NOMO-1 treated with DMSO at 0.1 percent for 48 hours (cell line): ENCODE measurements around the gene IGSF21.

Source experiments
- DNase-seq: peaks from one replicate; lab custom pipeline; 2025; ENCODE audit not compliant: unreplicated experiment; lab: John Stamatoyannopoulos, UW

IGSF21 gene

DNA sequence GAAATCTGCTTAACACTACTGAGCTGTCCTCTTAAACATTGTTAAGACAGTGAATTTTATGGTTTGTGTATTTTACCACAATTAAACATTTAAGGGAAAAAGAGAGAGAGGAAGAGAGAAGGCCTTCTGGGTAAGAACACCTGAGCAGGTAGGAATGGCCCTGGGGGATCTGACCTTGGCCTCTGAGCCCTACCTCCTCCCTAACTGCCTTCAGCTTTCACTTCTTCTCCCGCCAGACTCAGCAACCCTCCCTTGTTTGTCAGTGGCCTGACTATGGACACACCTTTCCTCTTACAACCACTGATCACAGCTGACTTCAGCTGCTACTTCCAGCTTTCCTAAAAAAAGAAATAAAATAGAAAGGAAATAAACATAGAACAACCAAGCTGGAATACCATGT lies 13.5 kb upstream of the IGSF21 start:
- no peak for DNase-seq

DNA sequence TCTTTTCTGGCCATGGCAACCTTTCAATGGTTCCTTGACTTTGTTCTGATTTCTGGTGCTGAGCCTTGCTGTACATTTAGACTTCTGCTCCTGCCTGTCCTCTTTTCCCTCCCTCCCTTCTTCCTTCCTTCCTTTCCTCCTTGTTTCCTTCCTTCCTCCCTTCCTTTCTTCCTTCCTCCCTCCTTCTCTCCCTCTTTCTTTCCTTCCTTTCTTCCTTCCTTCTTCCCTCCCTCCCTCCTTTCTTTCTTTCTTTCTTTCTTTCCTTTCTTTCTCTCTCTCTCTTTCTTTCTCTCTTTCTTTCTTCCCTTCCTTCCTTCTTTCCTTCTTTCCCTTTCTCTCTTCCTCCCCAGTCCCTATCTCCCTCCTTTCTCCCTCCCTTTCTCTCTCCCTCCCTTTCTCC lies 10.4 kb upstream of the IGSF21 start:
- no peak for DNase-seq

DNA sequence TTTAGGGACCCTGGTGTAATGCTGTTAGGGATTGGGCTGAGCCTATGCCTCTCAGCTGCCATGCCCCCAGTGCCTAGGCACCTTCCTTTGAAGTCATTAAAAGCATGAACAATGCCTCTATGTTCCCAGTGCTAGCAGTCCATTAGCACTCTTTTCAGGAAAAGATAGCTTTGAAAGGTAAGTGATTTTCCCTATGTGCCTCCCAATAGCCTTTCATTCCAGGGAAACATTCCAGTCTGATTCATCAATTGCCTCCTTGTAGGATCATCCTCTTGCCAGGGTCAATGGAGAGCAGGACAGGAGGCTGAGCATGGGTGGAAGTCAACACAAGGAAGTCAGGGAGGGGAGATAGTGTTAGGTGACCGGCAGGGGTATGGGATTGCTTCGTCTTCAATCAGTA lies 8.6 kb upstream of the IGSF21 start:
- DNase-seq: no peak

DNA sequence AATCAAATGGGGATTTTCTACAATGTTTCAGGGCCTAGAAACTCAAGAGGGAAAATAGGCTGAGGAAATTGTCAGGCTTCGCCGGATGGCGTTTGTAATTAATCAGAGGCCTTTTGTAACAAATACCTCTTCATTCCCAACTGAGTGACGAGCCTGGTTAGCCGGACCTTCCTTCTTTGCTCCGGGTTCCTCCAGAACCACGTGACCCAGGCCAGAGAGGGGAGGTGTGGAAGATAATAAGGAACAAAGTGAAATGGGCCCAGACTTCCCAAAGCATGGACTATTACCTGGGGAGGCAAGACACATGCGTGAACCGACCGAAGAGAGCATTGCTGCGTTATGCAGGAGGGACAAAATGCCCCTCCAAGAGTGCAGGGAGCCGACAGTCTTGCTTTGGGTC lies 7.5 kb upstream of the IGSF21 start:
- no peak for DNase-seq

DNA sequence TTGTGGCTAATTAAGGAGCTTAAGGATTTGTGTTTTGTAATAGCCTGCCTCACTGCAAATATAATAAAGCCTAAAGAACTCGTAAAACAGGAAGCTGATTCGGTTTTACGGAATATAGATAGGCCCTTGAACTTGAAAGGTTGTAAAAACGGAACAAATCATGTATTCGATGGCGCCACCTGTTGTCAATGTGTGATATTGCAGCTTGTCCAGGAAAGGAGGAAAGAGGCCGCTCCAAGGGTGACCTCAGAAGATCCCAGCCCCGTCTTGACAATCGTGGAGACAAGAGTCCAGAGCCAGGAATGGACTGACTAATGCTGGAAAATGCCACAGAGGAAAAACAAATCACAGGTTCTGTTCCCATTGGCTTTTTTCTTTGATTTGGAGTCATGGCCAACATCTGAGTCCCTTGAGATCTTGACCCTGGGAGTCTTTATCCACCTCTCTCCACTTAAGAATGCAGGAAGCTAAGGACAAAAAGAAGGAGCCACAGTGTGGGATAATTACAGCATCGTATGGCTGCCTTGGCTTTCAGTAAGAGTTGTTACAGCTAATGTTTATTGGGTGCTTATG lies 7.0 kb upstream of the IGSF21 start:
- DNase-seq: peak; percentile 68

DNA sequence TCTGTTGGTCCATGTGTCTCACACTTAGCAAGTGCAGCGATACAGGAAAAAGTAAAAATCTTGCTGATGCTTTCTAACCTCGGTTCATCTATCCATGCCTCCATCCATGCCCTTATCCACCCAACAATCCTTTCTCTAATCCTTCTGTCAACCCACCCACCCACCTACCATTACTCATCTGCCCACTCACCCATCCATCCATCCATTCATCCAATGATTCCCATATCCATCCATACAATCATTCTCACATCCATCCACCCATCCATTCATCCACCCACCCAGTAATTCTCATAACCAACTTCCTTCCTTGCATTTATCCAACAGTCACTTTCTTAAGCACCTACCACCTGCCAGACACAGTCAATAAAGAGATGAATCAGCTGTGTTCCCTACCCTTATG lies 6.1 kb upstream of the IGSF21 start:
- no peak for DNase-seq

DNA sequence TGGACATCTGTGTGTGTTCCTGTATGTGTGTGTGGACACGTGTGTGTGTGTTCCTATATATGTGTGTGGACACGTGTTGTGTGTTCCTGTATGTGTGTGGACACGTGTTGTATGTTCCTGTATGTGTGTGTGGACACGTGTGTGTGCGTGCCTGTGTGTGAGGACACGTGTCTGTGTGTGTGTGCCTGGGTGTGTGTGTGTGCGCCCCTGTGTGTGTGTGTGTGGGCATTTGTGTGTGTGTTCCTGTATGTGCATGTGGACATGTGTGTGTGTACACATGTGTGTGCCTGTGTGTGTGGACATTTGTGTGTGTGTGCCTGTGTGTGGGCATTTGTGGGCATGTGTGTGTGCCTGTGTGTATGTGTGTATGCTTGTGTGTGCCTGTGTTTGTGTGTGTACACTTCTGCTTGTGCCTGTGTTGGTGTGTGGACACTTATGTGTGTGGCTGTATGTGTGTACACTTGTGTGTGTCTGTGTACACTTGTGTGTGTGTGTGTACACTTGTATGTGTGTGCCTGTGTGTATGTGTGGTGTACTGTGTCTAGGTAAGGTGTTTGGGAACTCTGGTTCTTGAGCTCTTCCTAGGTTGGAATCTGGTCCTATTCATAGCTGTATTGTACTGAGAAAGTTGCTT lies 3.7 kb upstream of the IGSF21 start:
- no peak for DNase-seq

DNA sequence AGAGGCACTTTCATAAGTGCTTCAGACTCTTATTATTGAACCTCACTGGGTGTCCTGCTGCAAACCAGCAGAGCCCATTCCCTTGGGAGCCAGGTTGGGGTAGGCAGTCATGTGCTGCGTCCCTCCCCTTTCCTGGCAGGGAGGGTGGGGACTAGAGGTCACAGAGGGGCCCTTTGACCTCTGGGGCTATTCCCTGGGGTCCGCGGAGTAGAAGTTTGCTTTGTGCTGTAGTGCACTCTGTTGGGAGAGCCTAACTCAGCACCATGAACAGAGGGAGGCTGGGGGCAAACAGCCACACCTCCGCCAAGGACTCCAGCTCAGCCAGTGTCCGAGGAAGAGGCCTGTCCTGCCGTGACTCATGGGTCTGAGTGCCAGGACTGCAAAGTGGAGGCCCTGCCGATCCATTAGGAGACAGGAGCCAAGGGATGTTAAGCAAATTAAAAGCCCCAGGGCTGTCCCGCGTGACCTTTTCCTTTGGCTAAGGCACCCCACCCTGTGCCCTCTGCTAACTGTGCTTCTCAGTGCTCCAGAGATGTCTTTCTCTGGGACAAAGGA lies 3.0 kb upstream of the IGSF21 start:
- no peak for DNase-seq

DNA sequence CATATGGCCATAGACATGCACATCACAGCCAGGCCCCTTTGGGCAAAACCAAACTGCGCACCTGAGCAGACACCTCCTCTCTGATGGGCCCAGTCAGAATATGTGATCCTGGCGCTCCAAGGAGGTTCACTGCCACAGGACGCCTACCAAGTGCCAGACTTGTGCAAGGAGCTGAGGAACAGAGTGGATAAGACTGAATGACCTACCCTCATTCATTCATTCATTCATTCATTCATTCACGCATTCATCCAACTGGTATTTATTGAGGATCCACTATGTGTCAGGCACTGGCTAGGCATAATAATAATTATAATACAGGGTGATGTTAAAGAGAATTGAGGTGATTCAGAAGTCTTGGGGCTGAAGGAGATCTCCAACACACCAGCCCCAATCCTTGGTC lies 2.4 kb upstream of the IGSF21 start:
- DNase-seq: no peak

DNA sequence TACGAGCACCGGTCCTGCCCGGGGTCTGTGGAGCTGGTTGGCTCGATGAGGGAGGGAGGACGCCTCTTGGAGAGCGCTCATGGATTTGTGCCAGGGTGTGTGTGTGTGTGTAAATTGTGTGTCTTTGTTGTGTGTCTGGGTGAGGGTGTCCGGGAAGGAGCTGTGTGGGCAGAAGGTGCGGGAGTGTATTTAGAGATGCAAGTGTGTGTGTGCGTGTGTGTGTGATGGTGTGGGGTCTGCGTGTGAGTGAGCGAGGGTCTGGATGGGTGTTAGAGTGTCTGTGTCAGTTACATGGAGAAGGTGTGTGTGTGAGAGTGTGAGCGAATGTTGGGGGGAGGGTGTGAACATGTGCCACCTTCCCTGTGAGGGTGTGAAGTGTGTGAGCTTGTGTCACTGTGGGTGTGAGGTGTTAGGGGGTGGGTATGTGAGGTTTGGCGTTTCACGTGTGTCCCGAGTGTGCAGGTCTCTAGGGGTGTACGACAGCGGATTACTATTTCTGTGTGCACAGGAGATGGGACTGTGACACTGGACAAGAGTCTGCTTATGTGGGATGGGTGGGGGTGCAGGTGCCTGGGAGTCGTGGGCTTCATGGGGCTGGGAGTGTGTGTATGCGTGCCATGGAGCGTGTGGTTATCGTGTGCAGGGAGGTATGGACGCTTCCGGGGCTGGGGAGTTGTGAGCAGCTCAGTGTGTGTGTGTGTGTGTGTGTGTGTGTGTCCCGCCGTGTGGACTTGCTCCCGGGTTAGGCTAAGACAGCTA lies 880 bp downstream of the IGSF21 start:
- no peak for DNase-seq

DNA sequence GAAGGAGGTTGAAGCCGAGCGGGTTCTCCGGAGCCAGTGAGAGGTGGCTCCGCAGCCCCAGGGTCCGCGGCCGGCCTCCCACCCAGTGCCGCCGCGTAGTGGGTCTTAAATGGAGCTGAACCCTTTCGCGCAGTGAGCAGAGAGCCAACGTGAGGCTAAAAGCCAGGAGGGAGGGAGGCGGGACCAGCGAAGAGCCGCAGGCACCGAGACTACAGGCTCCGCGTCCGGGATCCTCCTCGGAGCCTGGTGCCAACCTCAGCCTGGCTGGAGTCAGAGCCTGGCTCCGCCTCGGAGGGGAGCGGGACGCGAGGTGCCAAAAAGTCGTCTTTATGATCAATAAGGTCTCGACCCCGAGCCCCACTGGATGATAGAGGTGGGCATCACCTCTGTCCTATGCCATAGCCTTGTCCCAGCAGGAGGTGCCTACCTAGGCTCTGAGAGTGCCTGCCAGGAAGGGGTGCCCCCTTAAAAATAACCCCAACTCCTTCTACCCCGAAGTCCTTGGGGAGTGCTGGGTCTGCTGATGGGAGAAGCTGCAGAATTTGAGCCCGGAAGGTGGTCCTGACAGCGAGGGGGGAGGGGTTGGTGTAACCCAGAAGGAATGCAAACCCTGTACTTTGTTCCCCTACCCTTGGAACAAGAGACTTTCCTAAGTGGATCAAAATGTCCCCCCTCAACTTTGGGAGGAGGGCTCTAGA lies 1.6 kb downstream of the IGSF21 start:
- no peak for DNase-seq

DNA sequence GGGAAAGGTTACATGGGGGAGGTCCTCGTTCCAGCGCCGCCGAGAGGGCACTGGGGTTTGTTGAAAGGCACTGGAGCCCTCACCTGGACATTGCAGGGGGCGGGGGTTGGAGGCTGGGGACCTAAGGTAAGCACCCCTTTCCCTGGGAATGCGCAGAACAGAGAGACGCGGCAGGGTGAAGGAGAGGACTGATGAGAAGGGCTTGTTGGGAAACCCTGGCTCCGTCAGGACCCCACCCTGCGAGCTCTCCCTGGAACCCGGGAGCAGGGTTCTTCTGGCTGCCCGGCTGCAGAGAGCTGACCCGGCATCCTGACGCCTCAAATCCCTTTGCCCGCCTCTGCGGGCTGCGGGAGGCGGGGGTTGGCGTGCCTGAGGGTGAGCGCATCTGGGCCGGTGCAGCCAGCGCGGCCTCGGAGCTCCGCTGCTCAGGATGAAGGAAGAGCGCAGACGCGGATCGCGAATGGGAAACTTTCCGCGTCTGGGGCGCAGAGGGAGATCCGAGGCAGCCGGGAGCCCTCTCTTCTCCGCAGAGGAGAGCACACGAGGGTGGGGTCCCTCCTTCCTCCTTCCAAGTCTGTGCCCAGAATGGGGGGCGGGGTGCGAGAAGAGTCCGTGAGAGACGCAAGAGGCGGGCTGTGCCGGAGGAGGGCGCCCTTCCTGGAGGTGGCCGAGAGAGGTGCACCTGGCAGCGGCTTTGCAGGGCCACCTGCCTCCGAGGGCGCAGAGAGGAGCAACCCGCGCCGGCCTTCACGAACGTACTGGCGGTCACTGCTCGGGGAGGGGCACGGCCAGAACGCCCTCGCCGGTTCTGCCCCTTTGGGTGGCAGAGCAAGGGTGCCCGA lies 2.4 kb downstream of the IGSF21 start:
- DNase-seq: no peak

DNA sequence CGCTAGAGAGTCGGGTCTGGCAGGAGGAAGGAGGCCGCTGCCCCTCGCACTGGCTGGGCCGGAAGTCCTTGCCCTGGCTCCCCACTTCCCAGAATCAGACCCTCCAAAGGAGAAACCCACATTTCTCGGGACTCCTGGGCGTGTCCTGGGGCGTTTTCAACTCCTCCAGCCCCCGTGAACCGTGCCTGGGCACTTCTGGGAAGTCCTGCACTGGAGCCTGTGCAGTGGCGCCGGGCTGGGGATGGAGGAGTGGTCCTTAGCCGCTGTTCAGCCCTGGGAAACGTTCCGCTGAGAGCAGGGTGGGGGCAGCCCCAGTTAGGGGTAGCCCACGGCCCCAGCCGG lies 3.0 kb downstream of the IGSF21 start:
- no peak for DNase-seq

DNA sequence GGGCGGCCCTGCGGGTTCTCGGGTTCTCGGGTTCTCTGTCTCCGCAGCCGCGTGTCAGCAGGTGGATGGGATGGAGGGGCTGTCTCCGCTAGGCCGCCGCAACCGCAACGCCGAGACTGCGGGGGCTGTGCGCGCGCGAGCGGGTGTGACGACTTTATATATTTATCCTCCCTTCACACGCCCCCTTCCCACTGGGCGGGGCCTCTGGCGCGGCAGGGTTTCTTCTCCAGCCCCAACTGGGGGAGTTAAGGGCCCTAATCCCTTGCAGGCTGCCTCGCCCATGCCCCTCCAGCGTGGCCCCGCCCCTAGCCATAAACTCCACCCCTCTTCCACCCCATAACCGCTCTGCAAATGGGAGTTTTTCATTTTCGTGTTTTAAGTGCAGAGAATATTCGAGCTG lies 3.4 kb downstream of the IGSF21 start:
- DNase-seq: no peak

DNA sequence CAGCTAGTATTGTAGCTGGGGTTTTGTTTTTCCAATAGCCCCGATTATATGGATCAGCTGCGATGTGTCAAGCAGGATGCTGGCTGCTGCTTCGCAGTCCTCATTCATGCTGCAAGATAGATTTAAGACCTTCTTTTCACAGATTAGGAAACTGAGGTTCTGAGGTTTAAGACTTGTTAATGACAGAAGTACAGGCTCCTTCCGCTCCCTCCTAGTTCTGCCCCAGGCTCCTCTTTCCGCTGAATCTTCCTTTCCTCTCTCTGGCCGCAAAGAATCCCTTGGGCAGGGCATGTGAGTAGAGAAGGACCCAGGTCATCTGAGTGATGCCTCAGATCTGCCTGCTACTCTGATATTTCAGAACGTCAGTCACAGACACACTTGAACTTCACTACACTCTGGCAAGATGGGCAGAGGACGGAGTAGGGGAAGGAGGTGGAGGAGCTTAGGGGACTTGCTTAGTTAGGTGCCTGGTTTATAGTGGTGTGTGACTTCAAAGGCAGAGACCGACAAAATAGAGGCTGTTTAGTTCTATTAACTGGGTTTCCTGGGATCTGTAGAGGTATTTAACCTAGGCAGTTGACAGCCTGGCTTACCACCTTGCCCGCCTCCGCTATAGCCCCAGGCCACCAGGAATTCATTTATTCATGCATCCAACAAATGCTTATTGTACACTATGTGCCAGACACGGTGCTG lies 4.2 kb downstream of the IGSF21 start:
- DNase-seq: no peak

DNA sequence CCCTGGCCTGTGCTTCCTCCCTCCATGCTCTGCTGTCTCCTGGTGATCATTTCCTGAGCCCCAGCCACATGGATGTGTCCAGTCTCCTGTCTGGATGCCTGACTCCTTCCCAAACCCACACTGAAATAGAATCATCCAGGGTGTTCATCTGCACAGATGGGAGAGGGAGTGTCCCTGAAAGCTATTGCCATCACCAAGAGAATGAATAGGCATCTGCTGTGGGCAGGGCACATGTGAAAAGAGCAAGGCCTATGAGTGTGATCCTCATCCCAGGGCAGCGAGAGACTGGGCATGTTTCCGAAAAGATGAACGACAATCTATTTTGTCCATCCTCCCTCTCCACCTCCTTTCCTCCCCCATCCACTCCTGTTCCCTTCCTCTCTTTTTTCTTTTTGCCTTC lies 5.0 kb downstream of the IGSF21 start:
- no peak for DNase-seq

DNA sequence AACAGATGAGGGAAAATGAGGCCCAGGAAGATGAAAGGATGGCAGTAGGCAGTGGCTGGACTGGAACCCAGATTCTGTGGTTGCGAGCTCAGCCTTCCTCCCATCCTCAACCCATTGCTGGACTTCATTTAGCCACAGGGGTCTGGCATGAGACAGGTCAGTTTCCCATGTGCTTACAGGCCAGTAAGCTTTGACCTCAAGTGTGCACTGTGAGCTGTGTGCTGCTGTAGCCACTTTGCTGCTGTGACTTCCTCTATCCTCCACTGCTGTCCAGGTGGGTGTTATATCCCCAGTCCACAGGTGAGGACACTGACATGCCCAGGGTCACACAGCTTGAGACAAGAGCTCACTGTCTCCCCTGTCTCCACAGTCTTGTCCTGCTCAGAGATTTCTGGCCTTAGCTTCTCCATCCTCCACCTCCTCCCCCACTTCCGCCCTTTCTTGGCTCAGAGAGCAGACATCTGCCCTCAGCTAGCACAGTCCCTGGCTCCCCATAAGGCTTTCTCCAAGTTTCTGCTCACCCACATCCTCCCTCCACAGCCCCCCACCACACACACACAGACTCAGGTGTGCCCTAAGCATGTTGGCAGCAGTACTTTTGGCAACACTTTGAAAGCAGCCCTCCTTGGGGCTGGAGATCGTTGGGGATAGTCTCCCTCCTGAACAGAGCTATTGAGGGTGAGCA lies 7.3 kb downstream of the IGSF21 start:
- DNase-seq: no peak

DNA sequence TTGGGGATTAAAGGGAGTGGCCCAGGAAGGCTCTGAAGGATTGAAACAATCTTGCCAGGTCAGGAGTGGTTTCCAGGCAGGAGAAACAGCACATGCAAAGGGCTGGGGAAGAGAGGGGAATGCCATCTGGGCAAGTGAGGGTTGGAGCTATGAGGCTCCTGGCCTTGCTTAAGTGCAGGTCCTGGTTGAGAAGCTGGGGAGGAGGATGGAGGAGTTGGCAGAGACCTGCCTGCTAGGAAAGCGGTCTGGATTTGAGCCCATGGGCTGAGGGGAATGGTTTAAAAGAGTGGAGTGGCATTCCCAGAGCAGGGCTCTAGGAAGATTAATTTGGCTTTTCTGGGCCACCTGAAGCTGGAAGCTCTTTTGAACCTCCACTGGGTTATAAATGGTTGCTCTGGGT lies 9.2 kb downstream of the IGSF21 start:
- DNase-seq: no peak

DNA sequence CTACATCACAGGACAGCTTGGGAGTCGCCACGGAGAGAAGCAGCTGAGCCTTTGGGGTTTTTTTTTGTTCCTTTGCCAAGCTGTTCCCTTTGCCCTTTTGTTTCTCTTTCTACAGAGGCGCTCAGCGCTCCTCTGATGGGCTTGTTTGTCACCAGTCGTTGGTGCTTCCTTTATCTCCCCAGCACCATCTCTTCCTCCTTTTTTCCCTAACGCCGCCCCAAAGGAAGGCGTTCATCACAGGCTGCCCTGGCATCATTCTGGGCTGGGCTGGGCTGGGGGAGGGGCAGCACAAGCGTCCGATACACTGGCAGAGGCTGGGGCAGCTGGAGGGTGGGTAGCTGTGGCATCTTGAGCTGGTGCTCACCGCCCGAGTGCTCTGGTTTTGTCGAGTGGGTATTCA lies 10.5 kb downstream of the IGSF21 start:
- no peak for DNase-seq

DNA sequence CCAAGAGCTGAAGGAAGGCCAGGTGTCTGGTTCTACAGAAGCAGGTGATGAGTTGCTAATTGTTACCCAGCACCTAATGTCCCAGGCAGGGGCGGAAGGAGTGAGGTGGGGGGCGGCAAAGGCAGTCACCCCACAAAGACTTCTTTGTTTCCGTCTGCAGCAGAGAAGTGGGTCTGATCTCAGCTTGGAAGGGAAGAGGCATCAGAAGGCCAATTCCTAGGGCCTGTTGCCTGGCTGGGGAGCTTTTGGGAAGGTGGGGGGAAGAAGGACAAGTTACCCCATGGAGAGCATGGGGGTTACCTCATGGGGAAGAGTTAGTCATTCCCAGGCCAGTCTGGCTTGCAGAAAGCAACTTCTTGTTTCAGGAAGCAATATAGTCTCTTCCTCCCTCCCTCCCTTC lies 10.9 kb downstream of the IGSF21 start:
- DNase-seq: no peak
